HK-2 (cell line): ENCODE measurements around the gene ACTN1.

ENCODE experiments used
- DNase-seq: peaks from one replicate; pipeline ENCODE4 v3.0.0-alpha.2; 2018; ENCODE audit not compliant: unreplicated experiment

Gene ACTN1

GRCh38 chr14:68824207-68824516 is 154.9 kb downstream of the ACTN1 start:
- no peak for DNase-seq
